Measurements from ENCODE around the gene HTR6.
A peak's percentile ranks its signal among the peaks of the same experiment; 100 is the strongest.

The HTR6 gene

GRCh38 chr1:19688041-19688842 lies 23.6 kb downstream of the HTR6 start:
- no peak for DNase-seq (ENCODE audit: low read depth)

- DNase-seq (ENCODE audit: low read depth): no peak
These were observed 24.5 kb downstream of the HTR6 start for GRCh38 chr1:19689085-19689757.

- no peak for DNase-seq (ENCODE audit: low read depth)
These were observed 25.2 kb downstream of the HTR6 start for GRCh38 chr1:19689856-19690255.

- DNase-seq (ENCODE audit: low read depth): no peak
These were observed 25.7 kb downstream of the HTR6 start for GRCh38 chr1:19690342-19690741.

- no peak for DNase-seq (ENCODE audit: low read depth)
These were observed 29.6 kb downstream of the HTR6 start for GRCh38 chr1:19694298-19694697.

- no peak for DNase-seq (ENCODE audit: low read depth)
These were observed 31.1 kb downstream of the HTR6 start for GRCh38 chr1:19695772-19696171.

GRCh38 chr1:19696820-19697219 lies 32.1 kb downstream of the HTR6 start:
- DNase-seq (ENCODE audit: low read depth): no peak

GRCh38 chr1:19698181-19698580 lies 33.5 kb downstream of the HTR6 start:
- DNase-seq (ENCODE audit: low read depth): no peak

- no peak for DNase-seq (ENCODE audit: low read depth)
These were observed 35.6 kb downstream of the HTR6 start for GRCh38 chr1:19700079-19700777.

GRCh38 chr1:19703280-19703679 lies 38.6 kb downstream of the HTR6 start:
- DNase-seq (ENCODE audit: low read depth): no peak

- peak; percentile 72 for DNase-seq (ENCODE audit: low read depth)
These were observed 39.8 kb downstream of the HTR6 start for GRCh38 chr1:19704247-19705113.

GRCh38 chr1:19705464-19705863 lies 40.8 kb downstream of the HTR6 start:
- DNase-seq (ENCODE audit: low read depth): no peak

- no peak for DNase-seq (ENCODE audit: low read depth)
These were observed 41.5 kb downstream of the HTR6 start for GRCh38 chr1:19706136-19706535.

- no peak for DNase-seq (ENCODE audit: low read depth)
These were observed 44.0 kb downstream of the HTR6 start for GRCh38 chr1:19708567-19709110.

GRCh38 chr1:19709260-19709793 lies 44.7 kb downstream of the HTR6 start:
- DNase-seq (ENCODE audit: low read depth): no peak

- no peak for DNase-seq (ENCODE audit: low read depth)
These were observed 46.3 kb downstream of the HTR6 start for GRCh38 chr1:19710825-19711611.

GRCh38 chr1:19712928-19713327 lies 48.3 kb downstream of the HTR6 start:
- DNase-seq (ENCODE audit: low read depth): no peak

- peak; percentile 94 for DNase-seq (ENCODE audit: low read depth)
These were observed 50.9 kb downstream of the HTR6 start for GRCh38 chr1:19715334-19716203.

GRCh38 chr1:19717467-19717866 lies 52.8 kb downstream of the HTR6 start:
- DNase-seq (ENCODE audit: low read depth): no peak

GRCh38 chr1:19720174-19720573 lies 55.5 kb downstream of the HTR6 start:
- no peak for DNase-seq (ENCODE audit: low read depth)

Measured in iris pigment epithelial cell (primary cell).